NCI-H510A (cell line): Measurements from ENCODE around the gene RBPJ.

ENCODE experiments used
- DNase-seq: peaks from one replicate; lab custom pipeline; 2025; lab: John Stamatoyannopoulos, UW

RBPJ gene

GRCh38 chr4:26459756-26460530 is 139.1 kb downstream of the RBPJ start:
- no peak for DNase-seq

DNA sequence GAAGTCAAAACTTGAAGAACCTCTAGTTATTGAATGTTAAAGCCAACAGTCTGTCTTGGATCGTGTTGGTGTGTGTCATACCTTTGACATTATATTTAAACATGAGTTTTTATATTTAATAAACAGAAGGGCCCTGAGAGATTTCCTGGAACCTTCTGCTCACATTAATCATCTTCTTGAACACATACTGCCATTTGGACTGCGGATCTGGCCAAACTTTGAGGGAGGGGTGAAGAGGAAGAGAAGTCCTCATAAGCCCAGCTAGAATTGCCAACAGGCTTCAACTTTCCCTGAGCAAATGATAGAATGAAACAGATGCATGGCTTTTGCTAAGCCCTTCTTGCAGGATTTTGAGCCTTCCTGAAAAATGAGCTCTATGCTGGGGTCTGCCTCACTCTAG is 142.1 kb downstream of the RBPJ start:
- no peak for DNase-seq

DNA sequence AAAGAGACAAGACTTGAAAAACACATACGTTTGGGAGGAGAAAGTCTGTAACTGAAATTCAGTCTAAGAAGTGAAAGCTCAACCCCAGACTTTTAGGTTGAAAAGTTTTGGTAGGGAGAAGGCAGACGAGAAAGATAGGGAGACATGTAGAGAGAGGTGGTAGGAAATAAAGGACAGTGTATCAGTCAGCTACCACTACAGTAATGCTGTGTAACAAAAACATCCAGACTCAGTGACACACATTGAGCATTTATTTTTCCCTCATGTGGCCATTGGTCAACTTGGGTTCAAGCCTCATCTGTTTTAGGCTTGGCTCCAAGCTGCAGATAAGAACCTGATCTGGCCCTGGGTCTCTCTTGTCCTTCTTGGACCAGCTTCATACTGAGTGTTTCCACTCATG is 142.6 kb downstream of the RBPJ start:
- no peak for DNase-seq

- no peak for DNase-seq
These were observed 143.7 kb downstream of the RBPJ start for GRCh38 chr4:26464420-26465095.

DNA sequence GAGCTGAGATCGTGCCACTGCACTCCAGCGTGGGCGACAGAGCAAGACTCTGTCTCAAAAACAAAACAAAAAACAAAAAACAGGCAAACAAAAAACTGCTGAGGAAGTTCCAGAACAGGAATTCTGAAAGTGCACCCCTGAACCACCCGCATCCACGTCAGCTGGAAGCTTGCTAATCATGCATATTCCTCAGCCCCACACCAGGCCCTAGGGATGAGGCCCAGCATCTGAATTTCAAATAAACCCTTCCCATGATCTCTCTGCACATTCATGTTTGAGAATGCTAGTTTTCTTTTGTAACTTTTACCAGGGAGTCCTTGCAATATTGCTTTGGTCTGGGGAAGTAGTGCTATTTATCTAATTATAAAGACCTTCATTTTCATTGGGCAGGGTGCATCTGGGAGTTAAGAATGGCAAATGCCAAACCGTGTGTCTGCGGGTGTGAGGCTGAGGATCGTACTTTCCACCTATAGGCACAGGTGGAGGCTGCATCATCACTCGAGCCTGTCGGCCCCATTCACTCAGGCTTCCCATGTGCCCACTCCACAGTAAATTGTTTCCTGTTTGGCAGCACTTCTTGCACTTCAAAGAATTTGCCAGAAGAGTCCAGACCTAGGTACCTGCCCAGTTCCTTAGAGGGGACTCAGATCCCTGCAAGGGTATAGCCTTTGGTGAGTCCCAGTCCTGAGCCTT is 145.9 kb downstream of the RBPJ start:
- no peak for DNase-seq

- DNase-seq, result no peak
These were observed 146.9 kb downstream of the RBPJ start for GRCh38 chr4:26467724-26468123.

GRCh38 chr4:26468283-26468949 is 147.6 kb downstream of the RBPJ start:
- DNase-seq, result no peak

- no peak for DNase-seq
These were observed 148.2 kb downstream of the RBPJ start for GRCh38 chr4:26468977-26469376.

GRCh38 chr4:26471890-26472289 is 151.1 kb downstream of the RBPJ start:
- no peak for DNase-seq

DNA sequence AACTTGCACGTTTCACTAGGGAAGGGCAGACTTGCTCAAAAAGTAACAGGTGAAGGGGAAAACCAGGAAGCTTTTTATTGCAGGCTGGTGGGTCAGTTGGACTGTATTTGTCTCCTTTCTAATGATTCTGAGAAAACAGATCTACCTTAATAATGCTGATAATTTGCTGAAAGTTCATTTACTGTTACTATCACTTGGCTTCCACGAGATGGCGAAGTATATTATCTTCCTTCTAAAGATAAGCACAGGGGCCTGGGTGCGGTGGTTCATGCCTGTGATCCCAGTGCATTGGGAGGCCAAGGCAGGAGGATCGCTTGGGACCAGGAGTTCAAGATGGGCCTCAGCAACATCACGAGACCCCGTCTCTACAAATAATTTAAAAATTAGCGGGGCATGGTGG is 153.1 kb downstream of the RBPJ start:
- no peak for DNase-seq

- no peak for DNase-seq
These were observed 153.7 kb downstream of the RBPJ start for GRCh38 chr4:26474551-26474950.

DNA sequence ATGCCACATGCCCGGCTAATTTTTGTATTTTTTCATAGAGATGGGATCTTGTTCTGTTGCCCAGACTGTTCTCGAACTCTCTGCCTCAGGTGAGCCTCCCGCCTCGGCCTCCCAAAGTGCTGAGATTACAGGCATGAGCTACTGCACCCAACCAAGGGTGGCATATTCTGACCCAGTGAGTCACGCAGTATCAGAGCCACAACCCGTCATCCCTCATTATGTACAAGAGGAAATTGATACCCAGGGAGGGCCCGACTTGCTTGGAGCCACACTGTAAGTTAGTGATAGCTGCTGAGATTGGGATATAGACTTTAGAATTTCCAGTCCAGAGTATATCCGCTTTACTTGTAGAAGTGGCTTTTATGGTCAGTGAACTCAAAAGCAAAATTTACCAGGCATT is 154.9 kb downstream of the RBPJ start:
- no peak for DNase-seq

GRCh38 chr4:26476545-26476944 is 155.7 kb downstream of the RBPJ start:
- DNase-seq, result no peak

GRCh38 chr4:26478330-26478729 is 157.5 kb downstream of the RBPJ start:
- no peak for DNase-seq

GRCh38 chr4:26482508-26483462 is 162.0 kb downstream of the RBPJ start:
- DNase-seq, result no peak

- DNase-seq, result no peak
These were observed 163.3 kb downstream of the RBPJ start for GRCh38 chr4:26484032-26484515.

DNA sequence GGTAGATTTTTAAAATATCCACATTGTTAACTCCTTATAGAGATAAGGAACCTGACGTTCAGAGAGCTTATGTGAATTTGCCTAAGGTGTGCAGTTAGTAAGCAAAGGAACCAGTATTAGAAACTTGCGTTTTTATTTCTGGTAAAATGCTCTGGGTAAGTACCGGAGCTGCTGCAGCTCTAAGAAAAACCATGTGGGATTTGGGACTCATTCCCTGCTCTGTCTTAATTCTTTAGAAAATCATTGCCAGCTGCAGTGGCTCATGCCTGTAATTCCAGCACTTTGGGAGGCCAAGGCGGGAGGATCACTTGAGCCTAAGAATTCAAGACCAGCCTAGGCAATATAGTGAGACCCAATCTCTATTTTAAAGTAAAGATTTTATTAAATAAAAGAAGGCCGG is 163.7 kb downstream of the RBPJ start:
- no peak for DNase-seq
